ENCODE data around the gene ANO10.
"Not testable (repeated sequence)": the region's sequence is repeated elsewhere in the genome, so short reads cannot be mapped to it uniquely, and the experiment has no call there.

Gene ANO10

GRCh38 chr3:43473737-43474136, 148.1 kb downstream of the ANO10 start:
- Histone ChIP-seq H3K36me3 (ENCODE audit: control insufficient read depth in 2 of 2, insufficient read depth in 2 of 2, low read length in 2 of 2) (no peaks in the 10 kb centered on the region), H3K27ac (ENCODE audit: low read length) (no peak overlapping the region), H3K4me1 (ENCODE audit: control insufficient read depth, insufficient read depth, low read length) (peaks cover 2% of the 10 kb centered on the region)

DNA sequence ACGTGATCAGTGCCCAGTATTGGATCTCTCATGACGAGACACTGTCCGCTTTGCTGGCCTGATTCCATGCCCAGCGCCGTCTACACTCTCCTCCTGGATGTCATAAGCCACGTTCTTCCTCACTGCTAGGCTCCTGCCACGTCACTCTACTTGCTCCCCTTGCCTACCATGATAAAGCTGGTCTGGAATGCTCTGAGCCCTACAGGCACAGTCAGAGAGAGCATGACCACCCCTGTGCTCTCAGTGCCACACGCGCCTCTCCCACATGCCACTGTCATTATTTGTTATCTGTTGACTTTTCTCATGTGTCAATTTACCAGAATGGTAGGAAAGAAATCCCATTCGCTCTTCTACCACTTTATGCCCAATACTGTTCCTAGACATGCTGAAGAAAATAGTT, 148.6 kb downstream of the ANO10 start:
- H3K4me3 ChIP-seq (ENCODE audit: low read length in 2 of 2) = no peak overlapping the region
- no peaks in the 10 kb centered on the region for H3K4me1 ChIP-seq (ENCODE audit: control insufficient read depth, insufficient read depth, low read length)
- H3K27me3 ChIP-seq (ENCODE audit: control insufficient read depth in 1 of 2, insufficient read depth in 2 of 2, low read length in 2 of 2) = no peaks in the 10 kb centered on the region
- no peak overlapping the region for H3K27ac ChIP-seq (ENCODE audit: low read length)
- no peak overlapping the region for H3K9ac ChIP-seq (ENCODE audit: low read length in 2 of 2)
- H3K36me3 ChIP-seq (ENCODE audit: control insufficient read depth in 2 of 2, insufficient read depth in 2 of 2, low read length in 2 of 2) = no peaks in the 10 kb centered on the region
- no peaks in the 10 kb centered on the region for H3K9me3 ChIP-seq (ENCODE audit: control insufficient read depth in 2 of 2, low read length in 2 of 2)

More at GRCh38 chr3:43473737-43474136, 148.1 kb downstream of the ANO10 start:
- H3K9me3 ChIP-seq (ENCODE audit: control insufficient read depth in 2 of 2, low read length in 2 of 2) = no peaks in the 10 kb centered on the region
- no peak overlapping the region for H3K4me3 ChIP-seq (ENCODE audit: low read length in 2 of 2)
- H3K27me3 ChIP-seq (ENCODE audit: control insufficient read depth in 1 of 2, insufficient read depth in 2 of 2, low read length in 2 of 2) = no peaks in the 10 kb centered on the region
- no peak overlapping the region for H3K9ac ChIP-seq (ENCODE audit: low read length in 2 of 2)

GRCh38 chr3:43468133-43468532, 153.7 kb downstream of the ANO10 start:
- Histone ChIP-seq H3K36me3 (ENCODE audit: control insufficient read depth in 2 of 2, insufficient read depth in 2 of 2, low read length in 2 of 2) (no peaks in the 10 kb centered on the region), H3K9ac (ENCODE audit: low read length in 2 of 2) (no peak overlapping the region), H3K9me3 (ENCODE audit: control insufficient read depth in 2 of 2, low read length in 2 of 2) (no peaks in the 10 kb centered on the region), H3K4me3 (ENCODE audit: low read length in 2 of 2) (no peak overlapping the region), H3K27ac (ENCODE audit: low read length) (no peak overlapping the region), H3K27me3 (ENCODE audit: control insufficient read depth in 1 of 2, insufficient read depth in 2 of 2, low read length in 2 of 2) (no peaks in the 10 kb centered on the region), H3K4me1 (ENCODE audit: control insufficient read depth, insufficient read depth, low read length) (no peaks in the 10 kb centered on the region)

- Histone ChIP-seq H3K9ac (ENCODE audit: low read length in 2 of 2) (no peak overlapping the region), H3K4me1 (ENCODE audit: control insufficient read depth, insufficient read depth, low read length) (no peaks in the 10 kb centered on the region), H3K4me3 (ENCODE audit: low read length in 2 of 2) (no peak overlapping the region), H3K9me3 (ENCODE audit: control insufficient read depth in 2 of 2, low read length in 2 of 2) (no peaks in the 10 kb centered on the region), H3K27ac (ENCODE audit: low read length) (no peak overlapping the region), H3K27me3 (ENCODE audit: control insufficient read depth in 1 of 2, insufficient read depth in 2 of 2, low read length in 2 of 2) (no peaks in the 10 kb centered on the region), H3K36me3 (ENCODE audit: control insufficient read depth in 2 of 2, insufficient read depth in 2 of 2, low read length in 2 of 2) (no peaks in the 10 kb centered on the region)
Measured at GRCh38 chr3:43465109-43465508, 156.7 kb downstream of the ANO10 start.

- not testable (repeated sequence) for H3K9me3 ChIP-seq (ENCODE audit: control insufficient read depth in 2 of 2, low read length in 2 of 2); H3K27ac ChIP-seq (ENCODE audit: low read length); H3K36me3 ChIP-seq (ENCODE audit: control insufficient read depth in 2 of 2, insufficient read depth in 2 of 2, low read length in 2 of 2); H3K4me1 ChIP-seq (ENCODE audit: control insufficient read depth, insufficient read depth, low read length); H3K9ac ChIP-seq (ENCODE audit: low read length in 2 of 2); H3K27me3 ChIP-seq (ENCODE audit: control insufficient read depth in 1 of 2, insufficient read depth in 2 of 2, low read length in 2 of 2); H3K4me3 ChIP-seq (ENCODE audit: low read length in 2 of 2)
Measured at GRCh38 chr3:43462566-43462965, 159.2 kb downstream of the ANO10 start.

DNA sequence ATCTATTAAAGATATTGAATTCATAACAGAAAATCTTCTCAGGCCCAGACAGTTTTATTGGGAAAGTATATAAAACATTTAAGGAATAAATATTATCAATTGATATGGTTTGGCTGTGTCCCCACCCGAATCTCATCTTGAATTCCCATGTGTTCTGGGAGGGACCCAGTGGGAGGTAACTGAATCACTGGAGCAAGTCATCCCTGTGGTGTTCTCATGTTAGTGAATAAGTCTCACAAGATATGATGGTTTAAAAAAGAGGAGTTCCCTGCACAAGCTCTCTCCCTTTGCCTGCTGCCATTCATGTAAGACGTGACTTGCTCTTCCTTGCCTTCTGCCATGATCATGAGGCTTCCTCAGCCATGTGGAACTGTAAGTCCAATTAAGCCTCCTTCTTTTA, 160.5 kb downstream of the ANO10 start:
- no peak overlapping the region for H3K9ac ChIP-seq (ENCODE audit: low read length in 2 of 2)
- no peaks in the 10 kb centered on the region for H3K27me3 ChIP-seq (ENCODE audit: control insufficient read depth in 1 of 2, insufficient read depth in 2 of 2, low read length in 2 of 2)
- no peaks in the 10 kb centered on the region for H3K36me3 ChIP-seq (ENCODE audit: control insufficient read depth in 2 of 2, insufficient read depth in 2 of 2, low read length in 2 of 2)
- no peaks in the 10 kb centered on the region for H3K4me1 ChIP-seq (ENCODE audit: control insufficient read depth, insufficient read depth, low read length)
- no peak overlapping the region for H3K27ac ChIP-seq (ENCODE audit: low read length)
- H3K9me3 ChIP-seq (ENCODE audit: control insufficient read depth in 2 of 2, low read length in 2 of 2) = no peaks in the 10 kb centered on the region
- no peak overlapping the region for H3K4me3 ChIP-seq (ENCODE audit: low read length in 2 of 2)

DNA sequence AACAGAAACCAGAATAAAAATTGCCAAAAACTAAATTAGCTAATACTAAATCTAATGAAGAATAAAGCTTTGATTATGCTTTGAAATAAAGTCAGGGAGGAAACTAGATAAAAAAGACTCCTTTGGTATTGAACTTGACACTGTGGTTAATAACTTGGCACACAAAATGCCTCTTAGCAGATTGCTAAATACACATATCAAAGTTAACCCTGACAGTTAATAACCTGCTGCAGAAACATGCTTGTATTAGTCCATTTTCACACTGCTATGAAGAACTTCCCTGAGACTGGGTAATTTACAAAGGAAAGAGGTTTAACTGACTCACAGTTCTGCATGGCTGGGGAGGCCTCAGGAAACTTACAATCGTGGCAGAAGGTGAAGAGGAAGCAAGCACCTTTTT, 164.8 kb downstream of the ANO10 start:
- not testable (repeated sequence) for H3K27ac ChIP-seq (ENCODE audit: low read length); H3K36me3 ChIP-seq (ENCODE audit: control insufficient read depth in 2 of 2, insufficient read depth in 2 of 2, low read length in 2 of 2); H3K4me1 ChIP-seq (ENCODE audit: control insufficient read depth, insufficient read depth, low read length); H3K9me3 ChIP-seq (ENCODE audit: control insufficient read depth in 2 of 2, low read length in 2 of 2); H3K4me3 ChIP-seq (ENCODE audit: low read length in 2 of 2); H3K9ac ChIP-seq (ENCODE audit: low read length in 2 of 2); H3K27me3 ChIP-seq (ENCODE audit: control insufficient read depth in 1 of 2, insufficient read depth in 2 of 2, low read length in 2 of 2)

DNA sequence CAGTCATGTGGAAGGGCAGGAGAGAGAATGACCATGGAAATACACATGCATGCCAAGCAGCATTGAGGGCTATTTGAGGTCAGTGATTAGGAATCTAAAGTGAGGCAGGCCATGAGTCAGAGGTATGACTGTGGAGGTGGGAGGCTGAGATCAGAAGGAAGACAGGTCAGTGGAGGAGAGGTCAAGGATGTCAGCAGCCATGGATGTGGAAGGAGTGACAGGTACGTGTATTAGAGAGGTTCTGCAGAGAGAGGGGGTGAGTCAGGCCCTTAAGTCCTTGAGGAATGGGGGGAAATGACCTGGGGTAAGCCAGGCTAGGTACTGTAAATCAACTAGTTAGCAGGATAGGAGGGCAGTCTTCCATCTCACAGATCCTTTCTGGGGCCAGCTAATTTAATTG, 166.6 kb downstream of the ANO10 start:
- H3K36me3 ChIP-seq (ENCODE audit: control insufficient read depth in 2 of 2, insufficient read depth in 2 of 2, low read length in 2 of 2) = no peaks in the 10 kb centered on the region
- no peak overlapping the region for H3K27ac ChIP-seq (ENCODE audit: low read length)
- no peaks in the 10 kb centered on the region for H3K9me3 ChIP-seq (ENCODE audit: control insufficient read depth in 2 of 2, low read length in 2 of 2)
- H3K4me3 ChIP-seq (ENCODE audit: low read length in 2 of 2) = no peak overlapping the region
- peaks cover 7% of the 10 kb centered on the region for H3K4me1 ChIP-seq (ENCODE audit: control insufficient read depth, insufficient read depth, low read length)
- no peak overlapping the region for H3K9ac ChIP-seq (ENCODE audit: low read length in 2 of 2)
- no peaks in the 10 kb centered on the region for H3K27me3 ChIP-seq (ENCODE audit: control insufficient read depth in 1 of 2, insufficient read depth in 2 of 2, low read length in 2 of 2)

DNA sequence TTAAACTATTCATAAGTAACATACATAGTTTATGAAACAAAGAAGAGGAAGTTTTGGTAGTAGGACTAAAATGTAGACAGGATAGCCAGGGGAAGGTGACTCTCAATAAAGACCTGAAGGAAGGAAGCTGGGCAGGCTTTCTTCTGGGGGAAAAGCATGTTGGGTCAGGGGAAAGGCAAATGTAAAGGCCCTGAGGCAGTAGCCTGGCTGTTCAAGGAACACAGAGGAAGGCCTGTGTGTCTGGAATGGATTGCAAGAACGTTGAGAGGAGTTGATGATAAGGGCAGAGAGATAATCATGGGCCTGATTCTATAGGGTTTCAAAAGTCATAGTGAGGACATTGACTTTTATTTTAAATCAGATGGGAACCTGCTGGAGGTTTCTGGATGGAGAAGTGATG, 167.8 kb downstream of the ANO10 start:
- Histone ChIP-seq H3K9ac (ENCODE audit: low read length in 2 of 2) (no peak overlapping the region), H3K36me3 (ENCODE audit: control insufficient read depth in 2 of 2, insufficient read depth in 2 of 2, low read length in 2 of 2) (no peaks in the 10 kb centered on the region), H3K4me1 (ENCODE audit: control insufficient read depth, insufficient read depth, low read length) (peaks cover 7% of the 10 kb centered on the region), H3K27me3 (ENCODE audit: control insufficient read depth in 1 of 2, insufficient read depth in 2 of 2, low read length in 2 of 2) (no peaks in the 10 kb centered on the region), H3K4me3 (ENCODE audit: low read length in 2 of 2) (no peak overlapping the region), H3K9me3 (ENCODE audit: control insufficient read depth in 2 of 2, low read length in 2 of 2) (no peaks in the 10 kb centered on the region), H3K27ac (ENCODE audit: low read length) (no peak overlapping the region)

- Histone ChIP-seq H3K27ac (ENCODE audit: low read length) (no peak overlapping the region), H3K9ac (ENCODE audit: low read length in 2 of 2) (no peak overlapping the region), H3K36me3 (ENCODE audit: control insufficient read depth in 2 of 2, insufficient read depth in 2 of 2, low read length in 2 of 2) (no peaks in the 10 kb centered on the region), H3K4me3 (ENCODE audit: low read length in 2 of 2) (no peak overlapping the region), H3K4me1 (ENCODE audit: control insufficient read depth, insufficient read depth, low read length) (peaks cover 7% of the 10 kb centered on the region), H3K9me3 (ENCODE audit: control insufficient read depth in 2 of 2, low read length in 2 of 2) (no peaks in the 10 kb centered on the region), H3K27me3 (ENCODE audit: control insufficient read depth in 1 of 2, insufficient read depth in 2 of 2, low read length in 2 of 2) (no peaks in the 10 kb centered on the region)
Measured at GRCh38 chr3:43451670-43452254, 170.0 kb downstream of the ANO10 start.

DNA sequence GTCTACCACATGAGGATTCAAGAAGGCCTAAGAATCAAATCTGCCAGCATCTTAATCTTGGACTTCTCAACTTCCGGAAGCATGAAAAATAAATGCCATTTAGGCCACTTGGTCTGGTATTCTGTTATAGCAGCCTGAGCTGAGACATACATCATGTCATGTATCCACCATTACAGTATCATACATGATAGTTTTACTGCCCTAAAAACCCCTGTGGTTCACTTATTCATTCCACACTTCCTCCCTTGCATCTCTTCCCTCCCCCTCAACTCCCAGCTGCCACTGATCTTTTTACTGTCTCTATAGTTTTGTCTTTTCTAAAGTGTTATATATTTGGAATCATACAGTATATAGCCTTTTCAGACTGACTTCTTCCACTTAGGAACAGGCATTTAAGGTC, 173.7 kb downstream of the ANO10 start:
- Histone ChIP-seq H3K4me1 (ENCODE audit: control insufficient read depth, insufficient read depth, low read length) (no peaks in the 10 kb centered on the region), H3K36me3 (ENCODE audit: control insufficient read depth in 2 of 2, insufficient read depth in 2 of 2, low read length in 2 of 2) (no peaks in the 10 kb centered on the region), H3K27ac (ENCODE audit: low read length) (no peak overlapping the region), H3K9me3 (ENCODE audit: control insufficient read depth in 2 of 2, low read length in 2 of 2) (no peaks in the 10 kb centered on the region), H3K4me3 (ENCODE audit: low read length in 2 of 2) (no peak overlapping the region), H3K27me3 (ENCODE audit: control insufficient read depth in 1 of 2, insufficient read depth in 2 of 2, low read length in 2 of 2) (no peaks in the 10 kb centered on the region), H3K9ac (ENCODE audit: low read length in 2 of 2) (no peak overlapping the region)

Data from stomach smooth muscle (tissue), 2 donors.